GM18502 (cell line): ENCODE data around the gene CLDND1.
A peak's percentile ranks its signal among the peaks of the same experiment; 100 is the strongest.

Experiments
- ATAC-seq: cut with Tn5 transposase; IDR thresholded peaks from one replicate; pipeline ENCODE4 v1.9.1; 2021; ENCODE audit warnings: mild to moderate bottlenecking; ENCODE audit not compliant: unreplicated experiment, poor library complexity

The CLDND1 gene

DNA sequence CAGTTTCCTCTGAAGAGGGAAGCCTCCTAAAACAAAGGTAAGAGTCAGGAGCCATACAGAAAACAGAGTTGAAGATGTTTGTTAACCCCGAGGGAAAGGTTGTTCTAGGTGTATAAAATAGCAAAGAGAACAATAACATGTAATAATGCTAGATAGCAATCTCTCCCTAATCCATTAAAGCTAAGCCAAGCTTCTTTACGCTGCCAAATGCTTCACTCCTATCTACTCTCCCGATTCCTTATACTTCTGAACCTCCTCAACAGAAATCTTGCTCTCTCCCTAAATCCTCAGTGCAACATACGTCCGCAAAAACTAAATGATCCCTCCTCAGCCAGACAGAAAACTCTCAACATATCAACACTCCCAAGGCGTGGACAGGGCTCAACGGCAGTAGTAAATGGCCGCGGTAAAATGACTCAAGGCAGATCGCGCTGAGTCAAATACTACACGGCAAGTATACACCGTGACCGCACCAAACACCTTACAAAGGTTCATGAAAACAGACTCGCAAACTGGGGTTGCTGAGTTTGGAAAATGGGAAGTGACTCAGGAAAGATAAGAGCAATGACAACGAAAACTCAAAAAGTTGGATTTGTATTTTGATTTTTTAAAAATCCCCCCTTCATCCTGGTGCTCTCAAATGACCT, 682 bp downstream of the CLDND1 start:
- peak; percentile 52 for ATAC-seq

GRCh38 chr3:98519351-98519750, 3.4 kb downstream of the CLDND1 start:
- ATAC-seq: no peak

- ATAC-seq: no peak
Measured at GRCh38 chr3:98518816-98519215, 3.9 kb downstream of the CLDND1 start.

DNA sequence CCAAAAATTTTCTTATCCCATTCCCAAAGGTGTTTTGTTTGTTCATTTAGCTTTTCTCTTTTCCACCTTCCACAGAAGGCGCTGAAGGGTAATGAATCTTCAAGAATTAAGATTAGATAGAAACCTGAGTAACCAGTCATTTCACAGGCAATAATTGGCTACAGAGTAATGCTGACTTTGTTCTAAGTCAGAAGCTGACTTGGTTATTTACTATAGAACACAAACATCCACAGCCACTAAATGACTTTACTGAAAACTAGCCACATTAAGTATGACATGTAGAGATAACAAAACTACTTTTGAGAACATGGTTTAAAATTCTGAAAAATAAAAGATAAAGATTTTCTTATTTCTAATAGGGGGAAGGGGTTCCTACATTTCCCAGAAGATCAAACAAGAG, 7.8 kb downstream of the CLDND1 start:
- no peak for ATAC-seq

- ATAC-seq: no peak
Measured at GRCh38 chr3:98513736-98514135, 9.0 kb downstream of the CLDND1 start.

GRCh38 chr3:98513091-98513511, 9.6 kb downstream of the CLDND1 start:
- ATAC-seq: no peak

GRCh38 chr3:98512576-98512975, 10.1 kb downstream of the CLDND1 start:
- no peak for ATAC-seq

DNA sequence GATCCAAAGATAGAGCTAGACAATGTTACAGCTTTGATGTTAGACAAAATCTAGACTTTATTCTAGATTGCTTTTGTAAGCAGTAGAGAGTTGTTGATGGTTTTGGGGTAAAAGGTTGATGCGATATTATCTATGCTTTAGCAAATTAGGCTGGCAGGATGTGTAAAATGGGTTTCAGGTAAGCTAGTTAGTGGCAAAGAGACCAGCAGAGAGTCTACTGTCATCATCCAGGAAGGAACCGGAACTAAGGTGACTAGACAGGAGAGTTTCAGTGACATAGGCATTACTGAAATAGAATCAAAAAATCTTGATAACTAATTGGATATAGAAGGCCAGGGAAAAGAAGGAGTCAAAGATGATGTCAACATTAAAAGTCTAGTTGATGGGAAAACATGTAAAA, 14.1 kb downstream of the CLDND1 start:
- ATAC-seq: no peak

- no peak for ATAC-seq
Measured at GRCh38 chr3:98504539-98504938, 18.2 kb downstream of the CLDND1 start.

- ATAC-seq: no peak
Measured at GRCh38 chr3:98501863-98502576, 20.7 kb downstream of the CLDND1 start.

- ATAC-seq: no peak
Measured at GRCh38 chr3:98501270-98501669, 21.4 kb downstream of the CLDND1 start.

DNA sequence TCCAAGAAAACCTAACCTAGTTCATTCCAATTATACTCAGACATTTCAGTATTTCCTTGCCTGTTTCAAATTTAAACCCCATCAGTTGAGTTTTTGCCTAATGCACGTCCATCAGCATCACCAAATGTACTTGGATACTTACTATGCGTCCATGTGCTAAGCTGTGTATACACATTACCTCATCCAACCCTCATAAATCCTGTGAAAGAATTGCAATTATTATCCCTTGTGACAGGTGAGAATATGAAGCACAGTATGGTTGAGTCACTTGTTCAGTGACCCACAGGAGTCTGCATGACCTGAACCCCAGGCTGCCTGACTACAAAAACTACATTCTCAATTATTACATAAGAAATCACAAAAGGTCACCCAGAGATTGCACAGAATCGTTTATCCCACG, 22.7 kb downstream of the CLDND1 start:
- no peak for ATAC-seq

GRCh38 chr3:98497381-98497780, 25.3 kb downstream of the CLDND1 start, which contains the start of gene OR5K2:
Gene OR5K2 (plus strand): TSS chr3:98497681. CDS start chr3:98497681, 0 bp downstream.
- ATAC-seq: no peak

GRCh38 chr3:98483626-98484025, 39.1 kb downstream of the CLDND1 start:
- ATAC-seq: no peak

- ATAC-seq: no peak
Measured at GRCh38 chr3:98482717-98483482, 39.8 kb downstream of the CLDND1 start.
